Endothelial cell of umbilical vein (primary cell): ENCODE measurements around the gene OSBPL5.

ENCODE experiments used
- CTCF ChIP-seq, 2 donors: IDR thresholded peaks; 1 replicate in 1 of 2; 2 replicates in 1 of 2; pipeline ENCODE4 v1.5.1; 2011; ENCODE audit warnings: low read length in 2 of 2, mild to moderate bottlenecking in 2 of 2, moderate library complexity in 2 of 2, control low read depth in 1 of 2, inconsistent platforms in 1 of 2, low read depth in 1 of 2; ENCODE audit not compliant: insufficient read depth in 1 of 2; ENCODE audit errors: extremely low read depth in 1 of 2
- EZH2 ChIP-seq: IDR thresholded peaks from 2 replicates; pipeline ENCODE4 v1.6.1; 2012; ENCODE audit warnings: borderline replicate concordance, low read depth, mild to moderate bottlenecking, moderate library complexity, low read length, inconsistent platforms; ENCODE audit not compliant: severe bottlenecking
- FOS ChIP-seq: IDR thresholded peaks from 2 replicates; pipeline ENCODE4 v1.6.1; 2011; ENCODE audit warnings: mild to moderate bottlenecking, low read length, moderate library complexity, borderline replicate concordance; ENCODE audit not compliant: insufficient read depth
- GATA2 ChIP-seq: IDR thresholded peaks from 2 replicates; pipeline ENCODE4 v1.7.0; 2011; ENCODE audit warnings: low read depth, mild to moderate bottlenecking, moderate library complexity, mixed read lengths, low read length; ENCODE audit not compliant: insufficient read length, insufficient read depth
- JUN ChIP-seq: IDR thresholded peaks from 2 replicates; pipeline ENCODE4 v1.6.1; 2011; ENCODE audit warnings: borderline replicate concordance, low read depth; ENCODE audit not compliant: insufficient read length, insufficient read depth
- MAX ChIP-seq: IDR thresholded peaks from 2 replicates; pipeline ENCODE4 v1.6.1; 2011; ENCODE audit not compliant: insufficient read depth, insufficient read length
- MYC ChIP-seq: IDR thresholded peaks from one replicate; pipeline ENCODE4 v1.6.1; 2011; ENCODE audit warnings: mild to moderate bottlenecking, low read depth, low read length
- POLR2A ChIP-seq: IDR thresholded peaks from 2 replicates; pipeline ENCODE4 v1.6.1; 2012; ENCODE audit warnings: low read depth, mild to moderate bottlenecking, control low read depth, low read length
- POLR2AphosphoS5 ChIP-seq: IDR thresholded peaks from 2 replicates; pipeline ENCODE4 v1.6.1; 2012; ENCODE audit warnings: low read depth, mild to moderate bottlenecking, control low read depth, low read length, moderate library complexity; ENCODE audit not compliant: insufficient read depth

- TF ChIP-seq EZH2 (no peak), CTCF (IDR thresholded peaks at IDR 0.05; ENCODE audit: extremely low read depth in 1 of 2, insufficient read depth in 1 of 2, low read depth in 1 of 2, low read length in 2 of 2) (no peak), POLR2AphosphoS5 (no peak), POLR2A (no peak), MYC (no peak), MAX (no peak), FOS (no peak), GATA2 (no peak), JUN (no peak)
Observed at GRCh38 chr11:3165916-3166267, 782 bp upstream of the OSBPL5 start.
